Type B pancreatic cell (in vitro differentiated cells): ENCODE data around the gene NEUROD2. TPM values are rescaled to one million over a fixed set of nuclear protein-coding genes. Genes with fewer than 3 reads are reported as not detected.
"Not testable (repeated sequence)": the region's sequence is repeated elsewhere in the genome, so short reads cannot be mapped to it uniquely, and the experiment has no call there.

ENCODE experiments used
- DNase-seq: peaks from one replicate; pipeline ENCODE4 v3.0.0; 2021; ENCODE audit warnings: mixed read lengths; ENCODE audit not compliant: unreplicated experiment; ENCODE audit errors: extremely low spot score
- H3K27ac Mint-ChIP-seq: 2 replicates; pipeline ENCODE4 v1.8.0; 2021; ENCODE audit warnings: mild to moderate bottlenecking, mixed read lengths
- H3K27me3 Mint-ChIP-seq: 2 replicates; pipeline ENCODE4 v1.8.0; 2021; ENCODE audit warnings: mixed read lengths
- H3K36me3 Mint-ChIP-seq: 2 replicates; pipeline ENCODE4 v1.8.0; 2021; ENCODE audit warnings: mixed read lengths
- H3K4me1 Mint-ChIP-seq: one replicate; pipeline ENCODE4 v1.8.0; 2021; ENCODE audit warnings: mixed read lengths; ENCODE audit not compliant: unreplicated experiment
- H3K4me3 Mint-ChIP-seq: 2 replicates; pipeline ENCODE4 v1.8.0; 2021; ENCODE audit warnings: mild to moderate bottlenecking, mixed read lengths
- H3K9me3 Mint-ChIP-seq: 2 replicates; pipeline ENCODE4 v1.8.0; 2021; ENCODE audit warnings: mixed read lengths
- total RNA-seq: library from RNA; stranded (reverse); gene quantifications from 2 replicates; pipeline ENCODE4 v1.2.1, GENCODE V29; 2021; ENCODE audit warnings: low replicate concordance
- TF ChIP-seq, protein P1 (sequence below): fragments of 200-600 bp; sonication (generic); conservative IDR thresholded peaks from 2 replicates; pipeline ENCODE4 v1.5.0; 2021; ENCODE audit warnings: antibody characterized with exemption, mild to moderate bottlenecking

Gene NEUROD2
- total RNA-seq, 1 donor from 2014 or later = not detected

DNA sequence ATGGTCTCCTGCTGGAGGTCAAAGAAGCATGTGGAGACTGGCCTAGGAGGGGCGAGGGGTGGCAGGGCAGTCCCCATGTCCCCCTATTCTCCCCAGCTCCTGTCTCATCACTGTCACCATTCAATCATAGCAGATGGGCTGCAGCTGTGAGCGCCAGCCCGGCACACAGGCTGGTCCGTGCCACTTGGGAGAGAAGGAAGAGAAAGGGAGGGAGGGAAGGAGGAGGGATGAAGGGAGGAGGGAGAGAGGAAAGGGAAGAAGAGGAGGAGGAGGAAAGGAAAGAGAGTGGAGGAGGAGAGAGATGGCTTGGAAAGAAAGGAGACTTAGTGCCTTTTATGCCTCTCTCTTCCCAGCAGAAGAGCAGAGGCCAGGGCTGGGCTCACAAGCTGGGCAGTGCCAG lies 12.4 kb downstream of the NEUROD2 start:
- no peak overlapping the region for H3K4me3 Mint-ChIP-seq
- no peak overlapping the region for H3K27ac Mint-ChIP-seq
- no peak for DNase-seq
- no peaks in the 10 kb centered on the region for H3K36me3 Mint-ChIP-seq
- TF ChIP-seq, protein P1, sequence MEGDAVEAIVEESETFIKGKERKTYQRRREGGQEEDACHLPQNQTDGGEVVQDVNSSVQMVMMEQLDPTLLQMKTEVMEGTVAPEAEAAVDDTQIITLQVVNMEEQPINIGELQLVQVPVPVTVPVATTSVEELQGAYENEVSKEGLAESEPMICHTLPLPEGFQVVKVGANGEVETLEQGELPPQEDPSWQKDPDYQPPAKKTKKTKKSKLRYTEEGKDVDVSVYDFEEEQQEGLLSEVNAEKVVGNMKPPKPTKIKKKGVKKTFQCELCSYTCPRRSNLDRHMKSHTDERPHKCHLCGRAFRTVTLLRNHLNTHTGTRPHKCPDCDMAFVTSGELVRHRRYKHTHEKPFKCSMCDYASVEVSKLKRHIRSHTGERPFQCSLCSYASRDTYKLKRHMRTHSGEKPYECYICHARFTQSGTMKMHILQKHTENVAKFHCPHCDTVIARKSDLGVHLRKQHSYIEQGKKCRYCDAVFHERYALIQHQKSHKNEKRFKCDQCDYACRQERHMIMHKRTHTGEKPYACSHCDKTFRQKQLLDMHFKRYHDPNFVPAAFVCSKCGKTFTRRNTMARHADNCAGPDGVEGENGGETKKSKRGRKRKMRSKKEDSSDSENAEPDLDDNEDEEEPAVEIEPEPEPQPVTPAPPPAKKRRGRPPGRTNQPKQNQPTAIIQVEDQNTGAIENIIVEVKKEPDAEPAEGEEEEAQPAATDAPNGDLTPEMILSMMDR = no peak
- H3K27me3 Mint-ChIP-seq = peaks cover 96% of the 10 kb centered on the region
- H3K9me3 Mint-ChIP-seq = peaks cover 5% of the 10 kb centered on the region
- no peaks in the 10 kb centered on the region for H3K4me1 Mint-ChIP-seq

DNA sequence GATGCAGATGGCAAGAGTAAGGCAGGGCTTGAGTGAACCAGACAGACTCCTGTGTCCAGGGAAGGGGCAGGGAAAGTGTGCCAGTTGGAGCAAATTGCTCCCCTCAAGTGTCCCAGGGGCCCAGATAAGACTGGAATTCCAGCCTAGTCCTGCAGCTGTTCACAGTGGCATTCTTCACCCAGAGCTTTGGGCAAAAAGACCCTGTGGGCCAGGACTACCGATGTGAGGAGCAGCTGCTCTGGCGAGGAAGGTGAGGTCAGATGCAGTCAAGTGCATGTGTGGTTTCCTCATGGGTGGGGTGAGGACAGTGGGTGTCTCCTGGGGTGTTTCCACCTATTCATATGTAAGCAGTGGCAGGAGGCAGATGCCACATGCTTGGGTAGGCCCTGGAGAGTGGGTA lies 14.3 kb downstream of the NEUROD2 start:
- Mint-ChIP-seq H3K36me3 (no peaks in the 10 kb centered on the region), H3K27me3 (peaks cover 95% of the 10 kb centered on the region), H3K4me1 (no peaks in the 10 kb centered on the region), H3K4me3 (no peak overlapping the region), H3K9me3 (peaks cover 5% of the 10 kb centered on the region), H3K27ac (no peak overlapping the region)
- DNase-seq = no peak
- TF ChIP-seq, protein P1 = no peak

DNA sequence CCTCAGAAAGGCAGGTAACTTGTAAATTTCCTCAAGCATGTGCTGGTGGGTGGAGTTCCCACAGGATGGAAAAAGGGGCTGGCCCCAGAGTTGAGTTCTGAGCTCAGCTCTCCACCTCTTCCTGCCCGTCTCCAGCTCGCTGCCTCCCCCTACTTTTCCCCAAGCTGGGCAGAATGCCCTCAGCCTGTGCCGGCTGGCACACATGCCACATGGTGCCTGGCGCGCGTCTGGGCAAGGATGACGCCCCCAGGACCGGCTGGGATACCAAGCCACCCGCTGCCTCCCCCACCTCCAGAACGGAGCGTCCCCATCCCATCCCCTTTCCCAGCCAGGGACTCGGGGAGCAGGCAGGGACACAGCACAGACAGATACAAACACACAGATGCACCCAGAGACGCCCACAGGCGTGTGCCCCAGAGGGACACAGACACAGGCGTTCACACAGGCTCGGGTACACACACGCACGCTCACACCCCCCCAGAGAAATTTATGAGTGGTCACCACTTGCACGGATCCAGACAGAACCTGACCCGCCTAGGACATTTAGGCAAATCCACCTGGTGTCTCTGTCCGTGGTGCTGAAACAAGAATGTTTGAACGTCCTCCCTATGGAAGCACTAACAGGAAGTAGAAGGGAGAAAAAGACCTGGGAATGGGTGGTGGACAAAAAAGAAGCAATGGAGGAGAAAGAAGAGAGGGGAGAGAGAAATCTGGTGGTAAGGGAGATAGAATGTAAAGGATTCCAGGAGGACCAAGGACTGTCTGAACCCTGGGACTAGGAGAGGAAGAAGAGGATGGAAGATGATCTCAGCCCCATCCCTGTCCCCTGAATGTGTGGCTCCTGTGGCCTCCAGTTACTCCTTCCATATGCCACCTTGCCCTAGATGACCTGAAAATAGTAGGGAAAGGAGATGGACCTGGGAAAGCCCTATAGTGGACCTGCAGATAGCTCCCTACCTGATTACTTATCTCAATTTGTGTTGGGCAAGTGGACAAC lies 15.5 kb downstream of the NEUROD2 start:
- peaks cover 5% of the 10 kb centered on the region for H3K9me3 Mint-ChIP-seq
- no peaks in the 10 kb centered on the region for H3K36me3 Mint-ChIP-seq
- no peaks in the 10 kb centered on the region for H3K4me1 Mint-ChIP-seq
- H3K4me3 Mint-ChIP-seq = no peak overlapping the region
- DNase-seq = no peak
- TF ChIP-seq, protein P1 = no peak
- H3K27me3 Mint-ChIP-seq = peaks cover 92% of the 10 kb centered on the region
- H3K27ac Mint-ChIP-seq = no peak overlapping the region

DNA sequence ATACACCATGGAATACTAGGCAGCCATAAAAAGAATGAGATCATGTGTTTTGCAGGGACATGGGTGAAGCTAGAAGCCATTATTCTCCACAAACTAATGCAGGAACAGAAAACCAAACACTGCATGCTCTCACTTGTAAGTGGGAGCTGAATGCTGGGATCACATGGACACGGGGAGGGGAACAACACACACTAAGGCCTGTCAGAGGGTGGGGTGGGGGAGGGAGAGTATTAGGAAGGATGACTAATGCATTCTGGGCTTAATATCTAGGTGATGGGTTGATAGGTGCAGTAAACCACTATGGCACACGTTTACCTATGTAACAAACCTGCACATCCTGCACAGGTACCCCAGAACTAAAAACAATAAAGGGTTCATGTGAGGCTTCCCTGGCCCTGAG lies 17.5 kb downstream of the NEUROD2 start:
- not testable (repeated sequence) for H3K9me3 Mint-ChIP-seq, H3K4me3 Mint-ChIP-seq, H3K27ac Mint-ChIP-seq, H3K4me1 Mint-ChIP-seq, H3K36me3 Mint-ChIP-seq, DNase-seq
- peaks cover 76% of the 10 kb centered on the region for H3K27me3 Mint-ChIP-seq

DNA sequence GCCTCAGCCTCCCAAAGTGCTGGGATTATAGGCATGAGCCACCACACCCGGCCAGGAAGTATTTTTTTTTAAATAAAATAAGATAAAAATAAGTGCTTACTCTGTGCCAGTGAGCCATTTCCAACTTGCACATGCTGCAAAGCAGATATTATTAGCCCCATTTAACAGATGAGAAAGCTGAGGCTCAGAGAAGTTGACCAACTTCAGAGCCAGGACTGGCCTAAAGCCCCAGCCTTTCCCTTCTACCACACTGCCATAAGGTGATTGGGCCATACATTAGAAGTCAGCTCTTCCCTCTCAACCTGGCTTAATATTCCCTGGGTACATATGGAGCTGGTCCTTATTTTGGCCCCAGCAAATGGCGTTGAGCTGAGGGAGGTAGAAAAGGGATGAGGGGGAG lies 25.1 kb downstream of the NEUROD2 start:
- H3K27me3 Mint-ChIP-seq = peaks cover 51% of the 10 kb centered on the region
- no peak for DNase-seq
- H3K27ac Mint-ChIP-seq = no peak overlapping the region
- H3K4me3 Mint-ChIP-seq = no peak overlapping the region
- peaks cover 14% of the 10 kb centered on the region for H3K4me1 Mint-ChIP-seq
- H3K36me3 Mint-ChIP-seq = no peaks in the 10 kb centered on the region
- no peaks in the 10 kb centered on the region for H3K9me3 Mint-ChIP-seq
- TF ChIP-seq, protein P1 = no peak

DNA sequence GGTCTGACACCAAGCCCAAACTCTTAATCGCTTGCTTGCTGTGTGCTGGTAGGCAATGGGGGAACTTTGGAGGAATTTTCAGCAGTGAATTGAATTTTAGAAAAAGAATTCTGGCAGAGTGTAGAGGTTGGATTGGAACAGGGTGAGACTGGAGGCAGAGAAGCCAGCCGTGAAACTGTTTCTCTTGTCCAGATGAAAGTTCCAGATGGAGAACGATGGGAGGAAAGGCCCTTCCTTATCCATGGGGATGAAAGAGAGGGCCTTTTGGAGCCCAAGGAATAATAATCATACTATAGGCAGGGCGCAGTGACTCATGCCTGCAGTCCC lies 26.0 kb downstream of the NEUROD2 start:
- TF ChIP-seq, protein P1 = no peak
- Mint-ChIP-seq H3K9me3 (no peaks in the 10 kb centered on the region), H3K36me3 (no peaks in the 10 kb centered on the region), H3K4me1 (peaks cover 14% of the 10 kb centered on the region), H3K27ac (no peak overlapping the region), H3K27me3 (peaks cover 46% of the 10 kb centered on the region), H3K4me3 (no peak overlapping the region)
- no peak for DNase-seq
